ENCODE data around the gene TMPRSS7.

- TF ChIP-seq CTCF (IDR thresholded peaks at IDR 0.05) = peak in 1 of 6 experiments; percentile 6
- TF ChIP-seq POLR2A (IDR thresholded peaks at IDR 0.05) = no peak
Observed at GRCh38 chr3:112117841-112118571, 83.5 kb downstream of the TMPRSS7 start.

Measured in Peyer's patch (tissue), 4 donors.